ENCODE results near the gene ADGRL1. TPM values are rescaled to one million over a fixed set of nuclear protein-coding genes. Genes with fewer than 3 reads are reported as not detected.
A peak's percentile ranks its signal among the peaks of the same experiment; 100 is the strongest.

Gene ADGRL1
- total and polyA plus RNA-seq, 9 of the 15 experiments (the other 6 are each of a cell fraction or from before 2014, with no cell fraction given) = 0.14 to 37.0 (median 8.6) TPM

- TF ChIP-seq REST (IDR thresholded peaks at IDR 0.05; ENCODE audit: borderline replicate concordance) = no peak; the same call in 1 of the 2 replicates
- 0 out of 2 replicates have a peak, but pooled peaks have one; percentile 50 for TF ChIP-seq REST (CRISPR knock-in tag; IDR thresholded peaks at IDR 0.05; ENCODE audit: low read depth)
- no peak for TF ChIP-seq BACH1 (tag; IDR thresholded peaks at IDR 0.05)
- TF ChIP-seq ESRRA (IDR thresholded peaks at IDR 0.05; ENCODE audit: borderline replicate concordance, low read depth) = peak; percentile 47; the same call in 1 of the 2 replicates
- peak; percentile 50; the same call in 1 of the 2 replicates for TF ChIP-seq EP400 (IDR thresholded peaks at IDR 0.05)
- peak; percentile 16; the same call in 1 of the 2 replicates for TF ChIP-seq RAD51 (IDR thresholded peaks at IDR 0.05; ENCODE audit: borderline replicate concordance, low read depth)
- peak; percentile 56 for TF ChIP-seq CTCFL (IDR thresholded peaks at IDR 0.05; ENCODE audit: borderline replicate concordance, insufficient read depth, low read depth, low read length, poor library complexity, severe bottlenecking)
- TF ChIP-seq FOXP1 (CRISPR knock-in tag; IDR thresholded peaks at IDR 0.05) = peak; percentile 62; the same call in 1 of the 2 replicates
- 0 out of 2 replicates have a peak, but pooled peaks have one; percentile 35 for TF ChIP-seq BCOR (IDR thresholded peaks at IDR 0.05)
- peak; percentile 22; the same call in 1 of the 2 replicates for TF ChIP-seq NR2C1 (IDR thresholded peaks at IDR 0.05)
- TF ChIP-seq NR2C1 (tag; IDR thresholded peaks at IDR 0.05) = peak; percentile 59
- TF ChIP-seq ARID4B (CRISPR knock-in tag; IDR thresholded peaks at IDR 0.05) = peak; percentile 56; the same call in 1 of the 2 replicates
- TF ChIP-seq ZNF174 (CRISPR knock-in tag; IDR thresholded peaks at IDR 0.05) = no peak
Observed at GRCh38 chr19:14113762-14114414, 92.1 kb downstream of the ADGRL1 start (continued).
